ENCODE measurements around the gene NPEPL1. TPM values are rescaled to one million over a fixed set of nuclear protein-coding genes. Genes with fewer than 3 reads are reported as not detected.

The NPEPL1 gene
- total RNA-seq, 1 experiment from 2014 or later: 18.1 TPM

DNA sequence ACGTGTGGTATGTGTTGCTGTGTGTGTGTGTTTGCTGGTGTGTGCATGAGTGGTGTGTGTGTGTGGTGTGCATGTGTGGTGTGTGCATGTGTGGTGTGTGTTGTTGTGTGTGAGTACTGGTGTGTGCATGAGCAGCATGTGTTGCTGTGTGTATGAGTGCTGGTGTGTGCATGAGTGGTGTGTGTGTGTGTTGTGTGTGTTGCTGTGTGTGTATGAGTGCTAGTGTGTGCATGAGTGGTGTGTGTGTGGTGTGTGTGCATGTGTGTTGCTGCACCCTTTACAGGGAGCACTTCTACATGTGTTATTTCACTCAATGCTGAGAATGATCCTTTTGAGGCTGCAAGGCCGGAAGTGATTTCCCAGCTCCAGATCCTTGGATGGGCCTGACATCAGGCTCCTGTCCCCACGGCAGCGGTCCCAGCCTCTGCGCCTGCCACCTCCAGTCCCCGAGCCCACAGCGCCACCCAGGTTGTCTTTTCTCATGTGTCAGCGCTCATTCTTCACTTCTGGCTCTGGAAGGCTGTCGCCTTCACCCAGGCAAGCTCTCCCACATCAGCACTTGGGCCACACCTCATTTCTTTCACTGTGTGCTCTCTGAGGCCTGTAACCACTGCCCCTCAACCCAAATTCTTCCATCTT, 2.6 kb downstream of the NPEPL1 start:
- H3K4me1 Mint-ChIP-seq (ENCODE audit: low read depth, unreplicated experiment): no peaks in the 10 kb centered on the region
- intact Hi-C loops (cut with micrococcal nuclease; ENCODE audit: unreplicated experiment): no loop called here
- CTCF ChIA-PET: no interaction called here
- no peaks in the 10 kb centered on the region for H3K9me3 Mint-ChIP-seq (ENCODE audit: low read depth, unreplicated experiment)
- TSS peak; percentile 45 for BruUV-seq (replicated peaks)
- H3K4me3 Mint-ChIP-seq (ENCODE audit: low read depth, unreplicated experiment): no peak overlapping the region
- H3K27ac Mint-ChIP-seq (ENCODE audit: unreplicated experiment): no peak overlapping the region
- peaks cover 12% of the 10 kb centered on the region for H3K36me3 Mint-ChIP-seq (ENCODE audit: insufficient read depth, unreplicated experiment)
- no peaks in the 10 kb centered on the region for H3K27me3 Mint-ChIP-seq (ENCODE audit: unreplicated experiment)
- DNase-seq: no peak
- TF ChIP-seq, protein P1, sequence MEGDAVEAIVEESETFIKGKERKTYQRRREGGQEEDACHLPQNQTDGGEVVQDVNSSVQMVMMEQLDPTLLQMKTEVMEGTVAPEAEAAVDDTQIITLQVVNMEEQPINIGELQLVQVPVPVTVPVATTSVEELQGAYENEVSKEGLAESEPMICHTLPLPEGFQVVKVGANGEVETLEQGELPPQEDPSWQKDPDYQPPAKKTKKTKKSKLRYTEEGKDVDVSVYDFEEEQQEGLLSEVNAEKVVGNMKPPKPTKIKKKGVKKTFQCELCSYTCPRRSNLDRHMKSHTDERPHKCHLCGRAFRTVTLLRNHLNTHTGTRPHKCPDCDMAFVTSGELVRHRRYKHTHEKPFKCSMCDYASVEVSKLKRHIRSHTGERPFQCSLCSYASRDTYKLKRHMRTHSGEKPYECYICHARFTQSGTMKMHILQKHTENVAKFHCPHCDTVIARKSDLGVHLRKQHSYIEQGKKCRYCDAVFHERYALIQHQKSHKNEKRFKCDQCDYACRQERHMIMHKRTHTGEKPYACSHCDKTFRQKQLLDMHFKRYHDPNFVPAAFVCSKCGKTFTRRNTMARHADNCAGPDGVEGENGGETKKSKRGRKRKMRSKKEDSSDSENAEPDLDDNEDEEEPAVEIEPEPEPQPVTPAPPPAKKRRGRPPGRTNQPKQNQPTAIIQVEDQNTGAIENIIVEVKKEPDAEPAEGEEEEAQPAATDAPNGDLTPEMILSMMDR (IDR thresholded peaks at IDR 0.05; ENCODE audit: unreplicated experiment): no peak

DNA sequence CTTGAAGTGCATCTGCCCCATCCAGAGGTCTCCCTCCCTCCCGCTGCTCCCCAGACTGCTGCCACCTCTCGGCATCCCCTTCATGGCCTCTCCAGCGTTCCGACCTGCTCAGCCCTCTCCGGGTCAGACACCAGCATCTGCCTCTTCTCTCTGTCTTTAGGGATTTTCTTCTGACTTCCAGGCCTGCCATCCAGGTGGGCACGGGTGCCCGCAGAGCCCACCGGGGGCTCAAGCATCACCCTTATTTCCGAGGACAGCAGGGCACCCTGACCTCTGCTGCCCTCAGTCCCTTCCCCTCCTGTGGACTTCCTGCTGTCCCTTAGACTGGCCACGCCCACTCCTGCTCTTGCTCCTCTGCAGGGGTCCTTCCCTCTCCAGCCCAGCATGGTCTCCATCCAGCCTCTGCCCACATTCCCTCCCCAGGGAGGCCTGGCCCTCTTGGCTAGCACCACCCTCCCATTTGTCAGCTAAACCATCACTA, 3.3 kb downstream of the NPEPL1 start:
- no peaks in the 10 kb centered on the region for H3K27me3 Mint-ChIP-seq (ENCODE audit: unreplicated experiment)
- intact Hi-C loops (cut with micrococcal nuclease; ENCODE audit: unreplicated experiment): no loop called here
- CTCF ChIA-PET: interaction anchor here (0.9 to 1.6 kb wide), 2 partner anchors 11 to 14 kb away, joined by 3 read pairs; no protein-coding TSS in a partner anchor
- no peak overlapping the region for H3K4me3 Mint-ChIP-seq (ENCODE audit: low read depth, unreplicated experiment)
- no peak for DNase-seq
- H3K36me3 Mint-ChIP-seq (ENCODE audit: insufficient read depth, unreplicated experiment): peaks cover 12% of the 10 kb centered on the region
- TF ChIP-seq, protein P1 (IDR thresholded peaks at IDR 0.05; ENCODE audit: unreplicated experiment): no peak
- no TSS peak for BruUV-seq (replicated peaks)
- no peak overlapping the region for H3K27ac Mint-ChIP-seq (ENCODE audit: unreplicated experiment)
- no peaks in the 10 kb centered on the region for H3K9me3 Mint-ChIP-seq (ENCODE audit: low read depth, unreplicated experiment)
- no peaks in the 10 kb centered on the region for H3K4me1 Mint-ChIP-seq (ENCODE audit: low read depth, unreplicated experiment)

DNA sequence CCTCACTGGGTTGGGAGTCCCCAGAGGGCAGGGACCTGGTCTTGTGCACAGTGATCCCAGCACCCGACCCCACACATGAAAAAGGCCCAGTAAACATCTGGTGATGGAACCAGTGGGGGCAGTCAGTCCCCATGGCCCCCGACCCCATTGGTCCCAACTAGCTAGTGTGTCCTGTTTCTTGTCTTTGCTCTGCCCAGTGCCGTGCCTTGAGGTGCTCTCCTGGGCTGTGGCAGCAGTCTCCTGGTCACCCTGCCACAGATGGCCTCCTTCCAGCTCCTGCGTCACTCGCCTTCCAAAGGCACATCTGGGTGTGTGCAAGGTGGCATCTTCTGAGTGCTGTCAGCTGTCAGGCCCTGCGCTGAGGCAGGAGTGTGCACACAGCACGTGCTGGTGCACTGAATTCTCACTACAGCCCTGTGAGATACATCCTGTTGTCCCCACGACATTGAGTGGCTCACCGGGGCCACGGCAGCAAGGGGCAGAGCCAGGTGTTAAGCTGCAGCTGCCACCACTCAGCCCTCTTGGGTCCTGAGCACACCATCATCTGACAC, 3.9 kb downstream of the NPEPL1 start:
- TF ChIP-seq, protein P1 (IDR thresholded peaks at IDR 0.05; ENCODE audit: unreplicated experiment): no peak
- no peak overlapping the region for H3K4me3 Mint-ChIP-seq (ENCODE audit: low read depth, unreplicated experiment)
- intact Hi-C loops (cut with micrococcal nuclease; ENCODE audit: unreplicated experiment): no loop called here
- no peaks in the 10 kb centered on the region for H3K27me3 Mint-ChIP-seq (ENCODE audit: unreplicated experiment)
- BruUV-seq (replicated peaks): no TSS peak
- H3K9me3 Mint-ChIP-seq (ENCODE audit: low read depth, unreplicated experiment): no peaks in the 10 kb centered on the region
- H3K36me3 Mint-ChIP-seq (ENCODE audit: insufficient read depth, unreplicated experiment): peaks cover 12% of the 10 kb centered on the region
- no peaks in the 10 kb centered on the region for H3K4me1 Mint-ChIP-seq (ENCODE audit: low read depth, unreplicated experiment)
- CTCF ChIA-PET: interaction anchor here (0.9 to 1.6 kb wide), 2 partner anchors 10 to 14 kb away, joined by 3 read pairs; no protein-coding TSS in a partner anchor
- no peak for DNase-seq
- H3K27ac Mint-ChIP-seq (ENCODE audit: unreplicated experiment): no peak overlapping the region

DNA sequence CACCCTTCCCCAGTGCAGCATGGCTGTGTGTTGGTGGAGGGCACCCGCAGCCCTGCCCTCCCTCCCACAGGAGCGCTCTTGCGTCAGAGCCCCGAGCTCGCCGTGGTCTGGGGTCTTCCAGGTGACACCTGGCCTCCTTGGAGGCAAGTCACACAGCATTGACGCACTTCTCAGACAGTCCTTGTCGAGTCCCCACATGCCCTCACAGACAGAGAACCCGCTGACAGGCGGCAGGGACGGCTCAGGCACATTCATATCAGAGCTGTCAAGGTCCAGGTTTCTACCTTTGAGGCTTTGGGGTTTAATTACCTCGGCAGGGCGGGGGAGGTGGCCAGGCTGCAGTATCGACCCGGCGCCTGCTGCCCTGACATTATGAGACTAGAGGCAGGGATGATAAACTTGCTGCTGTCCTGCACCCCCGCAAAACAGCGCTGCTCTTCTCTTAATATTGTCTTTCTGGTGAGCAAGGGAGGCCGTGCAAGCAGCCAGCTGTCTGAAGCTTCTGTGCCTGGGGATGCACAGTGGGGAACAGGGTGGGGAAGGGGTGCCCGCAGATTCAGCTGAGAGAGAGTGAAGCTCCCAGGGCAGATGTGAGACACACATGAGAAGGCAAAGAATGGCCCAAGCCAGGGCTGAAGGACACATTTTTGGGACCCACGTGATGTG, 4.7 kb downstream of the NPEPL1 start:
- no TSS peak for BruUV-seq (replicated peaks)
- intact Hi-C loops (cut with micrococcal nuclease; ENCODE audit: unreplicated experiment): no loop called here
- no peak for DNase-seq
- Mint-ChIP-seq H3K36me3 (ENCODE audit: insufficient read depth, unreplicated experiment) (peaks cover 7% of the 10 kb centered on the region), H3K4me1 (ENCODE audit: low read depth, unreplicated experiment) (no peaks in the 10 kb centered on the region), H3K27ac (ENCODE audit: unreplicated experiment) (no peak overlapping the region), H3K9me3 (ENCODE audit: low read depth, unreplicated experiment) (no peaks in the 10 kb centered on the region), H3K4me3 (ENCODE audit: low read depth, unreplicated experiment) (no peak overlapping the region), H3K27me3 (ENCODE audit: unreplicated experiment) (no peaks in the 10 kb centered on the region)
- CTCF ChIA-PET: interaction anchor here (1.2 to 1.6 kb wide), 2 partner anchors 9 to 26 kb away, joined by 3 read pairs; no protein-coding TSS in a partner anchor
- TF ChIP-seq, protein P1 (IDR thresholded peaks at IDR 0.05; ENCODE audit: unreplicated experiment): no peak

Measured in Calu3 (cell line).